LNCAP (cell line): ENCODE measurements around the gene NKIRAS1.

Experiments
- TF ChIP-seq, protein P1 (sequence below): fragments of 450-650 bp; IDR thresholded peaks from 2 replicates; pipeline ENCODE4 v1.5.1; 2017; ENCODE audit warnings: mild to moderate bottlenecking

Gene NKIRAS1

DNA sequence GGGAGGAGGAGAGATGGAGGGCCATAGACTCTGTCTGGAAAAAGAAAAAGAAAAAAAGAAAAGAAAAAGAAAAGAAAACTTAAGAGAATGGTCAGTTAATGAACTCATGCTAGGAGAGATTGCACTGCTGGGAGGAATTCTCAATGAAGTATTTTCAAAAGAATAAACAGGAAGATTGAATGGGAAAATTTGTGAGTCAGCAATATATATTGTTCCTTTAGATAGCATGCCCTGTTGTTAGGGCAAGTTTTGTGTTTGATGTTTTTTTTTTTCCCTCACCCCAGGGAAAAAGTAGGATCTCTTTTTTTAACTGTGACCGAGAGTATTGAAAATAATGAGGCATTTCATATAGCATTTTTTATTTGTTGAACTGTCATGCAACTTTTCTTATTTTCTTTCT lies 20.5 kb upstream of the NKIRAS1 start:
- TF ChIP-seq, protein P1, sequence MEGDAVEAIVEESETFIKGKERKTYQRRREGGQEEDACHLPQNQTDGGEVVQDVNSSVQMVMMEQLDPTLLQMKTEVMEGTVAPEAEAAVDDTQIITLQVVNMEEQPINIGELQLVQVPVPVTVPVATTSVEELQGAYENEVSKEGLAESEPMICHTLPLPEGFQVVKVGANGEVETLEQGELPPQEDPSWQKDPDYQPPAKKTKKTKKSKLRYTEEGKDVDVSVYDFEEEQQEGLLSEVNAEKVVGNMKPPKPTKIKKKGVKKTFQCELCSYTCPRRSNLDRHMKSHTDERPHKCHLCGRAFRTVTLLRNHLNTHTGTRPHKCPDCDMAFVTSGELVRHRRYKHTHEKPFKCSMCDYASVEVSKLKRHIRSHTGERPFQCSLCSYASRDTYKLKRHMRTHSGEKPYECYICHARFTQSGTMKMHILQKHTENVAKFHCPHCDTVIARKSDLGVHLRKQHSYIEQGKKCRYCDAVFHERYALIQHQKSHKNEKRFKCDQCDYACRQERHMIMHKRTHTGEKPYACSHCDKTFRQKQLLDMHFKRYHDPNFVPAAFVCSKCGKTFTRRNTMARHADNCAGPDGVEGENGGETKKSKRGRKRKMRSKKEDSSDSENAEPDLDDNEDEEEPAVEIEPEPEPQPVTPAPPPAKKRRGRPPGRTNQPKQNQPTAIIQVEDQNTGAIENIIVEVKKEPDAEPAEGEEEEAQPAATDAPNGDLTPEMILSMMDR, result no peak

DNA sequence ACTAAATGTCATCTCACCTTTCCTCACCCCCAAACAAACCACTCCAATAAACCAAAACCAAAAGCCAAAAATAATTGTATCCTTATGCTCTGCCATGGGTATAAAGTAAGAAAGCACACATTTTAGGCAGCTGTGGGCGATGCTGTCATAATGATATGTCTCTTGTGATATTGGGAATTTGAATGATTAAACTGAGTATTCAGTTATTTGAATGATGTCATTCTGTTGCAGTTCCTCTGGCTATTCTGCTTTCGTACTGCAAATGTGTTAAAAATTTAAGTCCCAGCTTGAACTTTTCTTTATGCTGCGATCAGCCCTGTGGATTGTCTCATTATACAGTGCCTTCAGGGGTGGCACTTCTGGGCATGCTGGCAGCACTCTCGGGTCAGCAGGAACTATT lies 17.5 kb upstream of the NKIRAS1 start:
- TF ChIP-seq, protein P1, result no peak

DNA sequence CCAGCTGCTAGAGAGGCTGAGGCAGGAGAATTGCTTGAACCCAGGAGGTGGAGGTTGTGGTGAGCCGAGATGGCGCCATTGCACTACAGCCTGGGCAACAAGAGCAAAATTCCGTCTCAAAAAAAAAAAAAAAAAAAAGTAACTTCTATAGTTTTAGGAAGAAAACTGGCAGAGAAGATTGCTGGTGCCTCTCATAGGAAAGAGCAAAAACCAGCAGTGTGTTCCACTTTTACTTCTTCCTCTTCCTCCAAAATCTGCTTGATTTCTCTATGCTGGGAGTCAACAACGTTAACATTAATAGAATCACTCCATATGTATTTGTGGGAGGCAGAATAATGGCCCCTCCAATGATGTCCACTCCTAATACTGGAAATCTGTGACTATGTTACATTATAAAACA lies 15.8 kb upstream of the NKIRAS1 start:
- TF ChIP-seq, protein P1, result no peak

DNA sequence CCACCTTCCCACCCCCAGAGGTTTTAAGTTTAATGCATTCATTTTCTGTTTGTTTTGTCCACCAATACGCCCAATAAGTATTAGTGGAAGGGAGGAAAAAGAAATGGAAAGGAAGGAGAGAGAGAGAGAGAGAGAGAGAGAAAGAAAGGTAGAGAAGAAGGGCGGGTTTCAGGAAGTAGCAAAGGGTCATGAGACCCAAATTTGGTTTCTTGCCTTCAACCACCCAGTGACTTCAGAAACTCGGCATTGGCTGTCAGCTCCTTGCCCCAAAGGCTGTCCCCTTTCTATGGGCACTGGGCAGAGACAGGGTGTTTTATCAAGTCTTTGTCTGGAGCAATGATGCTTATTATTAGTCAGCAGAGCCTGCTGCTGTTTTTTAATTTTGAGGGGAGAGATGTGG lies 14.8 kb upstream of the NKIRAS1 start:
- TF ChIP-seq, protein P1, result no peak

DNA sequence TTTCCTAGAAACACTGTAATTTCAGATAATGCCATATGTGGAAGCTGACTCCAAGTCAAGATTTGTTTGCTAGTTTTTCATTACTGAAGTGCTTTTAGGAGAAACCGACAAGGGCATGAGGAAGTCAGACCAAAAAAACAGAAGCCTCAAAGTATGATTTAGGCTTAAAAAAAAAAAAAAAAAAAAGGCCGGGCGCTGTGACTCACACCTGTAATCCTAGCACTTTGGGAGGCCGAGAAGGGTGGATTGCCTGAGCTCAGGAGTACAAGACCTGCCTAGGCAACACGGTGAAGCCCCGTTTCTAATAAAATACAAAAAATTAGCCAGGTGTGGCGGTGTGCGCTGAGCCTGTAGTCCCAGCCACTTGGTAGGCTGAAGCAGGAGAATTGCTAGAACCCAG lies 11.7 kb upstream of the NKIRAS1 start:
- TF ChIP-seq, protein P1, result no peak

DNA sequence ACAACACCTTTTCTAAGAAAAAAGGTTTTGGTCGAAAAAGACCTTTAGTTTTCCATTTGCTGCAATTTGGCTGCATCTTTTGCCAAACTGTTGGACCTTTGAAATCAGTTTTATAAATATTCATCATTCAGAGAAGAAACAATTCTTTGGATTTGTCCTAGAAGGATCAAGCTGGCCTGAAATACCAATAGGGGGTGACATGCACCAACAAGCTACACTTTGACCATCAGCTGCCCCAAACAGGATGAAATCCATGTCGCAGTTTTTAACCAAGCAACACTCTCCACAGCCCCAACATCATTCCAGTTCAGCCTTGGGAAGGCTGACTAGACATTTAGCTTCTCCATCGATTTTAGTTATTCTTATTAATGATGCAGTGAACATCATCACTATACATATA lies 9.9 kb upstream of the NKIRAS1 start:
- TF ChIP-seq, protein P1, result no peak

DNA sequence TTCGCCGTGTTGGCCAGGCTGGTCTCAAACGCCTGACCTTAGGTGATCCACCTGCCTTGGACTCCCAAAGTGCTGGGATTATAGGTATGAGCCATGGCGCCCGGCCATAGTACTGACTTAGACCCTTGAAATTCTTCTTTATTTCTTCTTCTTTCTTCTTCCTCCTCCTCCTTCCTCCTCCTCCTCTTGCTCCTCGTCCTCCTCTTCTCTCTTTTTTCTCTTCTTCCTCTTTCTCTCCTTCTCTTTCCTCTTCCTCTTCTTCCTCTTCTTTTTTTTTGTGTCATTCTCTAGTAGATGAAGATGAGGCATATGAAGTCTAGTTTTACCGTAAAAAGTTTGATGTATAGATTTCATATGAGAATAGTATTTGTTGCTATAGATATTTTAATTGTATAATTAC lies 9.5 kb upstream of the NKIRAS1 start:
- TF ChIP-seq, protein P1, result no peak

DNA sequence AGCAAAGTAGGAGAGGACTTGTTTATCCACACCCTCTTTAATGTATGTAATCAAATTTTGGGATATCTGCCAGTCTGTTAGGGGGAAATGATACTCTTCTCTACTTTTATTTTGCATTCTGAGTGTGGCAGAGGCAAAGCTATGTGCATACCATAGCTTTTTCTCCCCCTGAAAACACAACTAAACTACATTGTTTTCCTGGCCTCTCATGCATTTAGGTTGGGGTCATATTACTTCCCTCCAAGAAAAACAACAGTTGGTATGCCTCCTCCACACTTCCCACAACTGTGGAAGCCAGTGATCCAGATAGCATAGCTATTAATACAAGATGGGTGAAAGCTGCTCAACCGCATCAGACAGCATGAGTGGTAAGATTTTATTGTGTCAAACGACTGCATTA lies 7.0 kb upstream of the NKIRAS1 start:
- TF ChIP-seq, protein P1, result no peak
